RWPE1 (cell line): Measurements from ENCODE around the gene TRAIP.
A peak's percentile ranks its signal among the peaks of the same experiment; 100 is the strongest.

ENCODE experiments used
- CTCF ChIA-PET: fragments of 350-600 bp; sonication (Branson Sonifier 250); formaldehyde crosslinking; extraction: SDS; loops from one replicate; lab custom pipeline; 2021; lab: Yijun Ruan, JAX
- POLR2A ChIA-PET: fragments of 400-600 bp; formaldehyde crosslinking; extraction: SDS; loops from one replicate; lab custom pipeline; 2020; ENCODE audit warnings: antibody characterized with exemption; ENCODE audit not compliant: low non-redundant PET; lab: Yijun Ruan, JAX
- DNase-seq: peaks from one replicate; pipeline ENCODE4 v3.0.0; 2012; ENCODE audit warnings: low spot score
- H3K27ac ChIP-seq: fragments of 450-650 bp; 2 replicates; pipeline ENCODE4 v1.5.1; 2017
- TF ChIP-seq, protein P1 (sequence below): fragments of 450-650 bp; conservative IDR thresholded peaks from 2 replicates; pipeline ENCODE4 v1.5.1; 2017; ENCODE audit warnings: low read depth, mild to moderate bottlenecking

Gene TRAIP

DNA sequence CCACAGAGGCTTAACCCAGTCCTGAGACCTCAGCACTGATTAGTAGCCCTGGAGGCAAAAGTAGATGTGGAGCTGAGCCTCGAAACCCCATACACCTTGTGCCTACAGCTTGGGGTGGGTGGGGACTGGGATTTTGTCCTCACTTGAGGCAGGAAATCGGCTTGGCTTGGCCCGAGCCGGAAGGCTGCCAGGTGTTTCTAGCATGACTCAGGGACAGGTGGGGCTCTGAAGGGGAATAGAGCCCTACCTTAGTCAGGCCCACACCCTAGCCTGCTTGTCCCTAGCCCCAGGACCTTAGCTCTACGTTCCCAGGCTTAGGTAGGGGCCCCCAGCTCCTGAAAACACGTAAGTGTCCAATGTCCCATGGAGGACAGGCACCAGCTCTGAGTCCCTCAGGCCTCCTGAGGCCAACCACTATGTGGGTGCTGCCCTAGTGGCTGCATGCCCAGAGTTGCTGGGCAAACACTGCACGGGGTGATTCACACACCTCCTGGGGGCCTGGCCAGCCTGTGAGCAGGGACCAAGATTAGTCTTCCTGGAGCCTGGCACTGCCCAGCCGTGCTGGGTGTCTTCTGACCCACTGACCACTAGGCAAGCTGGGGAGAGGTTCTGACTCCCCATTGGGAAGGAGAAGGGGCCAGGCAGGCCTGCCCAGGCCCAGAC is 44.3 kb upstream of the TRAIP start:
- ChIA-PET POLR2A (interaction anchor here (0.7 to 0.9 kb wide), 2 partner anchors 16 to 45 kb away, joined by 3 read pairs; no protein-coding TSS in a partner anchor), CTCF (interaction anchor here (0.6 to 1.0 kb wide), 2 partner anchors 21 to 80 kb away, joined by 3 read pairs; no protein-coding TSS in a partner anchor)
- TF ChIP-seq, protein P1, sequence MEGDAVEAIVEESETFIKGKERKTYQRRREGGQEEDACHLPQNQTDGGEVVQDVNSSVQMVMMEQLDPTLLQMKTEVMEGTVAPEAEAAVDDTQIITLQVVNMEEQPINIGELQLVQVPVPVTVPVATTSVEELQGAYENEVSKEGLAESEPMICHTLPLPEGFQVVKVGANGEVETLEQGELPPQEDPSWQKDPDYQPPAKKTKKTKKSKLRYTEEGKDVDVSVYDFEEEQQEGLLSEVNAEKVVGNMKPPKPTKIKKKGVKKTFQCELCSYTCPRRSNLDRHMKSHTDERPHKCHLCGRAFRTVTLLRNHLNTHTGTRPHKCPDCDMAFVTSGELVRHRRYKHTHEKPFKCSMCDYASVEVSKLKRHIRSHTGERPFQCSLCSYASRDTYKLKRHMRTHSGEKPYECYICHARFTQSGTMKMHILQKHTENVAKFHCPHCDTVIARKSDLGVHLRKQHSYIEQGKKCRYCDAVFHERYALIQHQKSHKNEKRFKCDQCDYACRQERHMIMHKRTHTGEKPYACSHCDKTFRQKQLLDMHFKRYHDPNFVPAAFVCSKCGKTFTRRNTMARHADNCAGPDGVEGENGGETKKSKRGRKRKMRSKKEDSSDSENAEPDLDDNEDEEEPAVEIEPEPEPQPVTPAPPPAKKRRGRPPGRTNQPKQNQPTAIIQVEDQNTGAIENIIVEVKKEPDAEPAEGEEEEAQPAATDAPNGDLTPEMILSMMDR = no peak
- DNase-seq = peak; percentile 96
- peak overlapping the region; percentile 100 for H3K27ac ChIP-seq

GRCh38 chr3:49899815-49900214 is 43.5 kb upstream of the TRAIP start:
- TF ChIP-seq, protein P1 = no peak
- no peak for DNase-seq
- POLR2A ChIA-PET = no interaction called here
- CTCF ChIA-PET = interaction anchor here (0.6 kb wide), 1 partner anchor 34 kb away, joined by 9 read pairs; no protein-coding TSS in a partner anchor
- peak overlapping the region; percentile 100 for H3K27ac ChIP-seq

DNA sequence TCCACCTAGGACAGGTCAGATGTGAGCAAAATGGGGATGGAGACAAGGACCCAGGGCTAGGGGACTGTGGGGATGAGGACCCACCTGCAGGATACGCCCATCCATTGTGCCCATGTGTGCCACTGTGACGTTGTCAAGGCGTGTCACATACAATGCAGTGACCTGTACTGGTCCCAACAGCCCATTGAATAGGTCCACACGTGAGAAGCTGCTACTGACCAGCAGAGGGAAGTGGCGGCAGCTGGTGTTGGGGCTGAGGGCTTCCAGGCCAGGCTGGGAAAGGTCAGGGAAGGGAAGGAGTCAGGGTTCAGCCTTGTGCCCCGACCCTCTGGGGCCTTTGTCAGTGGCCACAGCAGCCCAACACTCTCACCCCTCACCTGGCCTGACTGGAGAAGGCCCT is 42.6 kb upstream of the TRAIP start:
- CTCF ChIA-PET = no interaction called here
- peak overlapping the region; percentile 100 for H3K27ac ChIP-seq
- TF ChIP-seq, protein P1 = no peak
- DNase-seq = no peak
- POLR2A ChIA-PET = no interaction called here

DNA sequence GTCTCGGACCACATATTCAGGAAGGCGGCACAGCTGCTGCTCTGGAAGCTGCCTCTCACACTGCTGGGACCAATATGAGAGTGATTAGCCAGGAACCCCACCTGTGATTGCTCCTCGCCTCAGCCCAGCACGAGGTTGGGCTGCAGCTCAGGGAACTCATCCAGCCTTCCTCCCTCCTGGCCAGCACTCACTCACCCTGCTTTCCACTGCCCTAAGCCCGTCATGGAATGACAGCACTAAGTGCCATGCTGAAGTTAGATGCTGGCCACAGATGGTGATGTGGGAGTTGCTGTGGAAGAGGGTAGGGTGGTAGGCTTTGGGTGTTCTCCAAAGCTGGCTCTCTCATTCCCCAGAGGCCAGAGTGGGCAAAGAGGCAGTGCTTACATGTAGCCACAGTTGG is 40.0 kb upstream of the TRAIP start:
- ChIA-PET POLR2A (no interaction called here), CTCF (no interaction called here)
- H3K27ac ChIP-seq = peak overlapping the region; percentile 100
- TF ChIP-seq, protein P1 = no peak
- DNase-seq = no peak

- H3K27ac ChIP-seq = peak overlapping the region; percentile 100
- DNase-seq = no peak
- TF ChIP-seq, protein P1 = no peak
- ChIA-PET CTCF (no interaction called here), POLR2A (no interaction called here)
These were observed 39.4 kb upstream of the TRAIP start for GRCh38 chr3:49895791-49896190.

DNA sequence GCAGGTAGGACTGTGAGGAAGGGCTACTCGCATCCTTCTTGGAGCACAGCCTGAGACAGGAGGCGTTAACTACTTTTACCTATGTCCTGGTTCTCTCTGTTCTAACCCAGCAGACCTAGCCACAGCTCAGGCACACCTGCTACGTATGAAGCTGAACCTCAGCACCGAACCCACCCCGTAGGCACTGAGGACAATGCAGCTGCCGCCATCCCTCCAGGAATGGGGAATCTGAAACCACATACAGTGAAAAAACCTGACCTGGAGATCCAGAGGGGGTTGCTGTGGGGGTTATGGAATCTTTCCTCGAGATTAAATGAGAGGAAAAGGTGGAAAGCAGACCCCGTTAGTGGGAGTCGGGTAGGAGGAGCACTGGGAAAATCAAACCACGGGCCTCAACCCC is 32.9 kb upstream of the TRAIP start:
- DNase-seq = no peak
- peak overlapping the region; percentile 52 for H3K27ac ChIP-seq
- TF ChIP-seq, protein P1 = no peak
- POLR2A ChIA-PET = no interaction called here
- CTCF ChIA-PET = no interaction called here
